GM10248 (cell line): ENCODE results near the gene COL9A3.

Source experiments
- CTCF ChIA-PET: fragments of 300-600 bp; sonication (Branson Sonifier 250); formaldehyde crosslinking; extraction: SDS; loops from one replicate; lab custom pipeline; 2021; ENCODE audit warnings: antibody characterized with exemption; lab: Yijun Ruan, JAX
- POLR2A ChIA-PET: fragments of 350-650 bp; sonication (Branson Sonifier 250); formaldehyde crosslinking; extraction: SDS; loops from one replicate; lab custom pipeline; 2020; ENCODE audit warnings: antibody characterized with exemption; lab: Yijun Ruan, JAX
- DNase-seq: peaks from one replicate; pipeline ENCODE4 v3.0.0; 2012; ENCODE audit errors: extremely low spot score
- TF ChIP-seq, protein P1 (sequence below): IDR thresholded peaks from 2 replicates; pipeline ENCODE4 v1.5.1; 2012; ENCODE audit warnings: mild to moderate bottlenecking, low read depth; ENCODE audit errors: extremely low read depth, missing control alignments, control extremely low read depth

COL9A3 gene

DNA sequence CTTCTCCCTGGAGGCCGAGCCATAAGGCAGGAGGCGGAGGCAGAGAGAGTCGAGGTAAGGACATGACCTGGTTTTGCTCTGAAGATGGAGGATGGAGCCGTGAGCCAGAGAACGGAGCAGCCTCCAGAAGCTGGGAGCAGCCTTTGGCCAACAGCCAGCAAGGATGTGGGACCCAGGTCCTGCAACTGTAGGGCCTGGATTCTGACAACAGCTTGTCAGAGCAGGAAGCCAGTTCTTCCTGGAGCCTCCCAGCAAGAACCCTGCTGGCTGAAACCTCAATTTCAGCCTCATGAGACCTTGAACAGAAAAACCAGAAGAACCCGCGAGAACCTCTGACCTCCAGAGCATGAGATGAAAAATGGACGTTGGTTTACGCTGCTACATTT lies 34.0 kb upstream of the COL9A3 start:
- TF ChIP-seq, protein P1, sequence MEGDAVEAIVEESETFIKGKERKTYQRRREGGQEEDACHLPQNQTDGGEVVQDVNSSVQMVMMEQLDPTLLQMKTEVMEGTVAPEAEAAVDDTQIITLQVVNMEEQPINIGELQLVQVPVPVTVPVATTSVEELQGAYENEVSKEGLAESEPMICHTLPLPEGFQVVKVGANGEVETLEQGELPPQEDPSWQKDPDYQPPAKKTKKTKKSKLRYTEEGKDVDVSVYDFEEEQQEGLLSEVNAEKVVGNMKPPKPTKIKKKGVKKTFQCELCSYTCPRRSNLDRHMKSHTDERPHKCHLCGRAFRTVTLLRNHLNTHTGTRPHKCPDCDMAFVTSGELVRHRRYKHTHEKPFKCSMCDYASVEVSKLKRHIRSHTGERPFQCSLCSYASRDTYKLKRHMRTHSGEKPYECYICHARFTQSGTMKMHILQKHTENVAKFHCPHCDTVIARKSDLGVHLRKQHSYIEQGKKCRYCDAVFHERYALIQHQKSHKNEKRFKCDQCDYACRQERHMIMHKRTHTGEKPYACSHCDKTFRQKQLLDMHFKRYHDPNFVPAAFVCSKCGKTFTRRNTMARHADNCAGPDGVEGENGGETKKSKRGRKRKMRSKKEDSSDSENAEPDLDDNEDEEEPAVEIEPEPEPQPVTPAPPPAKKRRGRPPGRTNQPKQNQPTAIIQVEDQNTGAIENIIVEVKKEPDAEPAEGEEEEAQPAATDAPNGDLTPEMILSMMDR = no peak
- POLR2A ChIA-PET = no interaction called here
- CTCF ChIA-PET = interaction anchor here (1.6 kb wide), 1 partner anchor 9 kb away, joined by 12 read pairs; no protein-coding TSS in a partner anchor
- no peak for DNase-seq

DNA sequence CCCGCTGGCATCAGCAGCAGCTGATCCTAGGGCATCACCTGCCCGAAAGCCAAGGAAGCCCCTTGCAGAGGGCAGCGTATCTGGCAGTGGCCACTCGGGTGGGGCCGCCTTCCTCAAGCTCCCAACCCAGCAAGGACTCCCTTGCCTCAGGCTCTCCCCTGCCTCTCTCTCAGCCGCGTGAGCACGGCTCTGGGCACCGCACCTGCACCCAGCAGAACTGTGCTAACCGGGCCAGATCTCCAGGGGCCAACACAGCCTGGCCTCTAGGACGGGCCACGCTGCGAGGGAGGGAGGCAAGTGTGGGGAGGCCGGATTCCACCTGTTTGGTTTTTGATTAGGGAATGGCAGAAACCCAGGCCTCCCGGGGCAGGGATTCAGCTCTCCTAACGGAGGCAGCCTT lies 32.4 kb upstream of the COL9A3 start:
- DNase-seq = no peak
- CTCF ChIA-PET = interaction anchor here (1.2 kb wide), 1 partner anchor 10 kb away, joined by 5 read pairs; no protein-coding TSS in a partner anchor
- POLR2A ChIA-PET = no interaction called here
- TF ChIP-seq, protein P1 = no peak

DNA sequence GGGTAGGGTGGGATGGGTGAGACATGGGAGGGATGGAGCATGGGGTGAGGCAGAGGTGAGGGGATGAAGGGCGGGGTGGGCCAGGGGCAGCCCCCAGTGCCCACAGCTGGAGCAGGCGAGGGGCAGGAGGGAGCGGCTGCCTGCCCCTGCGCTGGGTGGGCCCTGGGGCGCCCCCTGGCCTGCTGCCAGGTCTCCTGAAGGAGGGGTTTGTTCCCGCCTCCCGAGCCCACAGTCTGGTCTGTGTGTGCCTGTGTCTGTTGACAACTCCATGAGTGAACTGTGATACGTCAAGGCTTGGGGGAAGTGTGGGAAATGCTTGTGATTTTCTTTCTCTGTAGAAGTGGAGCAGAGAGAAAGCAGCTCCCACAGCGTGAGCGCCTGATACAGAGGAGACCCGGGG lies 31.5 kb upstream of the COL9A3 start:
- TF ChIP-seq, protein P1 = no peak
- no peak for DNase-seq
- POLR2A ChIA-PET = no interaction called here
- CTCF ChIA-PET = interaction anchor here (0.7 to 2.3 kb wide), 3 partner anchors 23 to 286 kb away, joined by 3 to 9 read pairs (median 4); no protein-coding TSS in a partner anchor

DNA sequence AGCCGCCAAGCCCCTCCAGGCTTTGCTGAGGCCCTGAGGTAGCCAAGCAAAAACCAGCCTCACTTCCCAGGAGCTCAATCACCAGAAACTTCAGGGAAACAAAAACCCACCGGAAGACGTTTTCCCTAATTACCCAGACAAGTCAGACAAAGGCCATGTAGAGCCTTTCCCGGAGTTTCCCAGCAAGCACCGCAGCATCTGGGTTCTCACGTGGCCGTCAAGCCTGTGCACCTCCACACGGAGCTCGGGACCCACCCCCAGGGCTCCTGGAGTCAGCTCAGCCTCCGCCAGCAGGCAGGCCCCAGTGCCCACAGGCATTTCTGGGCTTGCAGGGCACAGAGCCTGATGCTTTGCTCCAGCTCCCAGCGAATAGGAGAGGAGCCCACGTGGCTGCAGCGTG lies 30.7 kb upstream of the COL9A3 start:
- POLR2A ChIA-PET = no interaction called here
- CTCF ChIA-PET = interaction anchor here (0.7 to 2.3 kb wide), 3 partner anchors 22 to 286 kb away, joined by 3 to 9 read pairs (median 4); no protein-coding TSS in a partner anchor
- TF ChIP-seq, protein P1 = no peak
- DNase-seq = no peak

DNA sequence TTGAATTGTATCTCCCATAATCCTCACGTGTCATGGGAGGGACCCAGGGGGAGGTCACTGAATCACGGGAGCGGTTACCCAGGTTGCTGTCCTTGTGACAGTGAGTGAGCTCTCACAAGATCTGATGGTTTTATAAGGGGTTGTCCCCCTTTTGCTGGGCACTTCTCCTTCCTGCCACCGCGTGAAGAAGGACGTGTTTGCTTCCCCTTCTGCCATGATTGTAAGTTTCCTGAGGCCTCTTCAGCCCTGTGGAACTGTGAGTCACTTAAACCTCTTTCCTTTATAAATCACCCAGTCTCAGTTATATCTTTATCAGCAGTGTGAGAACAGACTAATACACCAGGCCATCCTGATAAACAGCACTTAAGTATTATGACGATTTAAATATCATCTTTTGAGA lies 29.5 kb upstream of the COL9A3 start:
- TF ChIP-seq, protein P1 = no peak
- CTCF ChIA-PET = interaction anchor here (2.3 to 5.4 kb wide), 2 partner anchors 288 kb away, joined by 9 to 36 read pairs; no protein-coding TSS in a partner anchor
- POLR2A ChIA-PET = no interaction called here
- no peak for DNase-seq

DNA sequence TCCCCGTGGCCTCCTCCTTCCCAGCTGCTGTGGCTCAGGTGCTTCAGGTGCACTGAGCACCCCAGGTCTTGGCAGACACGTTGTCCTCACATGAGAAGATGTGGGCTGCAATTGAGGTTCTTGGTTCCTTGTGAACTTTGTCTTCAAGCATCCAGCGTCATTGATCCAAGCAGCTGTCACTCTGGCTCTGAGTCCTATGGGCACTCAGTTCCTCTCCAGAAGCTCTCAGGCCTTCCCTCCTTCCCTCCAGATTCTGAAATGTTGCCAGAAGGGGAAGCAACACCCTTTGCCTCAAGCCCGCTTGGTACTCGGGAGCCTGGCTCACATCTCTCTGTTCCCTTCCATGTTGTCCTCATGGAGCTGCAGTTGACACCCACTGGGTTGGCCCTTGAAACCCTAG lies 29.0 kb upstream of the COL9A3 start:
- CTCF ChIA-PET = interaction anchor here (1.4 to 5.4 kb wide), 2 partner anchors 145 to 288 kb away, joined by 4 to 36 read pairs; partner anchors contain the start of gene SLCO4A1

More for the DNA sequence above, 29.0 kb upstream of the COL9A3 start:
- TF ChIP-seq, protein P1 = no peak
- no peak for DNase-seq
- POLR2A ChIA-PET = no interaction called here
